Parietal lobe (tissue), 2 donors: ENCODE data around the gene SURF6. TPM values are rescaled to one million over a fixed set of nuclear protein-coding genes. Genes with fewer than 3 reads are reported as not detected.

Experiments
- small RNA-seq: library from RNA; depleted of rRNA; stranded (forward); fragments of <200 nt; gene quantifications from one replicate; pipeline ENCODE3, GENCODE V24; 2014; ENCODE audit warnings: low replicate concordance
- total RNA-seq: library from RNA; depleted of rRNA; stranded (reverse); fragments of >200 nt; gene quantifications from one replicate; pipeline ENCODE4 v1.2.3, GENCODE V29; 2014

The SURF6 gene
- 17.5 TPM for total RNA-seq

GRCh38 chr9:133335924-133336811, at the start of gene SURF6:
Gene SURF6 (minus strand): TSS chr9:133336188. CDS start chr9:133336132, 56 bp downstream.

GRCh38 chr9:133375724-133376654, 40.0 kb upstream of the SURF6 start, which contains the start of the genes STKLD1 and SURF4:
Gene STKLD1 (plus strand): TSS chr9:133376366. CDS start chr9:133376474, 108 bp downstream.
Gene SURF4 (minus strand): TSS chr9:133376060. CDS start chr9:133375969, 91 bp downstream.

GRCh38 chr9:133356391-133357091, 20.6 kb upstream of the SURF6 start, which contains the start of the genes SURF1 and SURF2:
Gene SURF1 (minus strand): TSS chr9:133356487. CDS start chr9:133356453, 34 bp downstream.
Gene SURF2 (plus strand): TSS chr9:133356550. CDS start chr9:133356593, 43 bp downstream.

GRCh38 chr9:133347985-133348717, 12.2 kb upstream of the SURF6 start, which contains the start of the genes MED22 and RPL7A:
Gene MED22 (minus strand): TSS chr9:133348131. CDS start chr9:133346662, 1,469 bp downstream.
Gene RPL7A (plus strand): TSS chr9:133348218. CDS start chr9:133348244, 26 bp downstream.

Small RNA genes within 50 kb of the gene (small RNA-seq; reads per million reads assigned to genes)
- gene RF00019 (not detected), gene SNORD24 (not detected), gene SNORD36A (not detected), gene SNORD36B (not detected), gene SNORD36C (not detected)

Other genes with a start within 250 kb of the SURF6 start
- 196 TPM for gene RALGDS, start 214.9 kb downstream of the SURF6 start, total RNA-seq
- 6.9 TPM for gene GBGT1, start 172.3 kb downstream of the SURF6 start, total RNA-seq
- not detected for gene OBP2B, start 126.9 kb downstream of the SURF6 start, total RNA-seq
- gene ABO, start 61.0 kb downstream of the SURF6 start, total RNA-seq = not detected
- gene MED22, start 11.9 kb upstream of the SURF6 start, total RNA-seq = 34.4 TPM
- gene RPL7A, start 12.0 kb upstream of the SURF6 start, total RNA-seq = 912 TPM
- gene SURF1, start 20.3 kb upstream of the SURF6 start, total RNA-seq = 10.6 TPM
- gene SURF2, start 20.4 kb upstream of the SURF6 start, total RNA-seq = 14.1 TPM
- gene SURF4, start 39.9 kb upstream of the SURF6 start, total RNA-seq = 66.4 TPM
- gene STKLD1, start 40.2 kb upstream of the SURF6 start, total RNA-seq = 1.6 TPM
- 14.7 TPM for gene REXO4, start 81.8 kb upstream of the SURF6 start, total RNA-seq
- gene ADAMTS13, start 86.2 kb upstream of the SURF6 start, total RNA-seq = 2.5 TPM
- gene CACFD1, start 123.8 kb upstream of the SURF6 start, total RNA-seq = 27.2 TPM
- gene SLC2A6, start 142.9 kb upstream of the SURF6 start, total RNA-seq = 17.2 TPM
- not detected for gene MYMK, start 188.8 kb upstream of the SURF6 start, total RNA-seq
- gene ADAMTSL2, start 198.5 kb upstream of the SURF6 start, total RNA-seq = 3.8 TPM